ENCODE measurements around the gene TRIM63. TPM values are rescaled to one million over a fixed set of nuclear protein-coding genes. Genes with fewer than 3 reads are reported as not detected.
"Not testable (repeated sequence)": the region's sequence is repeated elsewhere in the genome, so short reads cannot be mapped to it uniquely, and the experiment has no call there.

Gene TRIM63
- total and polyA plus RNA-seq, 9 donors, result 25.8 to 59.2 (median 41.7) TPM

DNA sequence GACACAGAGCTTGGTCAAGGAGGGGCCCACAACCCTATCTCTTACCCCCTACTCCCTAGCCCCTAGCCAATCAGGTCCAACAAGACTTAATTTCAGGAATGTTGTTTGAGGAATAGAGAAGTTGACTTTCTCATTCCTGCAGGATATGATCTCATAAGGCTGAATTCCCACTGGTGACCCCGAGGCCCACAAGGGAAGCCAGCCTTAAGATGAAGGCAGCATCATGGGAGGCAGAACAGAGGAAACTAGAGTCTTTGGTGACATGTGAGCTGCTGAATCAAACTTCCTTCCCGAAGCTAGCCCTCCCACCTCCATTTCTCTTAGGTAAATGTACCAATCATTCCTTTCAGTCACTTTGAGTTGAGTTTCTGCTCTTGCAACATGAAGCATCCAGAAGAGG is 35.1 kb upstream of the TRIM63 start:
- Histone ChIP-seq H3K4me3 (ENCODE audit: low read length) (no peak overlapping the region), H3K9me3 (replicated peaks; ENCODE audit: control insufficient read depth, low read depth, low read length) (no peaks in the 10 kb centered on the region), H3K36me3 (ENCODE audit: control insufficient read depth, insufficient read depth, low read length) (no peaks in the 10 kb centered on the region), H3K27ac (ENCODE audit: low read length) (no peak overlapping the region), H3K4me1 (ENCODE audit: control insufficient read depth, insufficient read depth, low read length) (no peaks in the 10 kb centered on the region), H3K27me3 (ENCODE audit: control insufficient read depth, insufficient read depth, low read length) (no peaks in the 10 kb centered on the region)
- 39% methylated on average over 2 of the region's 2 CpGs for WGBS (ENCODE audit: insufficient coverage)
- no peak for DNase-seq

- no peak overlapping the region for H3K4me3 ChIP-seq (ENCODE audit: low read length)
- no peak overlapping the region for H3K27ac ChIP-seq (ENCODE audit: low read length)
- H3K36me3 ChIP-seq (ENCODE audit: control insufficient read depth, insufficient read depth, low read length), result no peaks in the 10 kb centered on the region
- no peaks in the 10 kb centered on the region for H3K9me3 ChIP-seq (replicated peaks; ENCODE audit: control insufficient read depth, low read depth, low read length)
- no peak for DNase-seq
- no peaks in the 10 kb centered on the region for H3K4me1 ChIP-seq (ENCODE audit: control insufficient read depth, insufficient read depth, low read length)
- no peaks in the 10 kb centered on the region for H3K27me3 ChIP-seq (ENCODE audit: control insufficient read depth, insufficient read depth, low read length)
- WGBS (ENCODE audit: insufficient coverage), result no CpG with 5 or more reads among the region's 3 CpGs
Measured at GRCh38 chr1:26102119-26102518, 34.7 kb upstream of the TRIM63 start.

- 59% methylated on average over 6 of the region's 10 CpGs for WGBS (ENCODE audit: insufficient coverage)
- not testable (repeated sequence) for H3K27ac ChIP-seq (ENCODE audit: low read length); H3K27me3 ChIP-seq (ENCODE audit: control insufficient read depth, insufficient read depth, low read length); H3K4me1 ChIP-seq (ENCODE audit: control insufficient read depth, insufficient read depth, low read length); H3K9me3 ChIP-seq (replicated peaks; ENCODE audit: control insufficient read depth, low read depth, low read length); H3K4me3 ChIP-seq (ENCODE audit: low read length); H3K36me3 ChIP-seq (ENCODE audit: control insufficient read depth, insufficient read depth, low read length)
- DNase-seq, result peak; percentile 42
Measured at GRCh38 chr1:26100204-26100603, 32.8 kb upstream of the TRIM63 start.

GRCh38 chr1:26099780-26100179 is 32.4 kb upstream of the TRIM63 start:
- no peaks in the 10 kb centered on the region for H3K9me3 ChIP-seq (replicated peaks; ENCODE audit: control insufficient read depth, low read depth, low read length)
- WGBS (ENCODE audit: insufficient coverage), result no CpG with 5 or more reads among the region's 3 CpGs
- H3K4me1 ChIP-seq (ENCODE audit: control insufficient read depth, insufficient read depth, low read length), result peaks cover 5% of the 10 kb centered on the region
- H3K4me3 ChIP-seq (ENCODE audit: low read length), result no peak overlapping the region
- peaks cover 2% of the 10 kb centered on the region for H3K27me3 ChIP-seq (ENCODE audit: control insufficient read depth, insufficient read depth, low read length)
- no peak for DNase-seq
- no peaks in the 10 kb centered on the region for H3K36me3 ChIP-seq (ENCODE audit: control insufficient read depth, insufficient read depth, low read length)
- H3K27ac ChIP-seq (ENCODE audit: low read length), result no peak overlapping the region

DNA sequence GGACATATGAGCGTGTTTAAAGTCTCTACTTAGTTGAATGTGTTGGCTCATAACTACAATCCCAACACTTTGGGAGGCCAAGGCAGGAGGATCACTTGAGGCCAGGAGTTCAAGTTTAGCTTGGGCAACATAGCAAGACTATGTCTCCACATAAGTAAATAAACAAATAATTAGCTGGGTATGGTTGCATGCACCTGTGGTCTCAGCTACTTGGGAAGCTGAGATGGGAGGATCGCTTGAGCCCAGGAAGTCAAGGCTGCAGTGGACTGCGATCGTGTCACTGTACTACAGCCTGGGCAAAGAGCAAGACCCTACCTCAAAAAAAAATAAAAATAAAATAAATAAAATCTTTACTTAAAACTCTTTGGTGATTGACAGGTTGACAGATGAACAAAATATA is 31.2 kb upstream of the TRIM63 start:
- Histone ChIP-seq H3K36me3 (ENCODE audit: control insufficient read depth, insufficient read depth, low read length) (no peaks in the 10 kb centered on the region), H3K27me3 (ENCODE audit: control insufficient read depth, insufficient read depth, low read length) (peaks cover 13% of the 10 kb centered on the region), H3K27ac (ENCODE audit: low read length) (no peak overlapping the region), H3K4me3 (ENCODE audit: low read length) (no peak overlapping the region), H3K9me3 (replicated peaks; ENCODE audit: control insufficient read depth, low read depth, low read length) (no peaks in the 10 kb centered on the region), H3K4me1 (ENCODE audit: control insufficient read depth, insufficient read depth, low read length) (peaks cover 16% of the 10 kb centered on the region)
- no peak for DNase-seq
- WGBS (ENCODE audit: insufficient coverage), result no CpG with 5 or more reads among the region's 4 CpGs

GRCh38 chr1:26097696-26098095 is 30.3 kb upstream of the TRIM63 start:
- no peak overlapping the region for H3K27ac ChIP-seq (ENCODE audit: low read length)
- no peaks in the 10 kb centered on the region for H3K36me3 ChIP-seq (ENCODE audit: control insufficient read depth, insufficient read depth, low read length)
- DNase-seq, result no peak
- H3K4me3 ChIP-seq (ENCODE audit: low read length), result no peak overlapping the region
- peaks cover 13% of the 10 kb centered on the region for H3K27me3 ChIP-seq (ENCODE audit: control insufficient read depth, insufficient read depth, low read length)
- H3K4me1 ChIP-seq (ENCODE audit: control insufficient read depth, insufficient read depth, low read length), result peaks cover 16% of the 10 kb centered on the region
- H3K9me3 ChIP-seq (replicated peaks; ENCODE audit: control insufficient read depth, low read depth, low read length), result no peaks in the 10 kb centered on the region

- Histone ChIP-seq H3K9me3 (replicated peaks; ENCODE audit: control insufficient read depth, low read depth, low read length) (no peaks in the 10 kb centered on the region), H3K36me3 (ENCODE audit: control insufficient read depth, insufficient read depth, low read length) (no peaks in the 10 kb centered on the region), H3K27ac (ENCODE audit: low read length) (no peak overlapping the region), H3K4me3 (ENCODE audit: low read length) (no peak overlapping the region), H3K27me3 (ENCODE audit: control insufficient read depth, insufficient read depth, low read length) (peaks cover 19% of the 10 kb centered on the region), H3K4me1 (ENCODE audit: control insufficient read depth, insufficient read depth, low read length) (peaks cover 16% of the 10 kb centered on the region)
- DNase-seq, result no peak
- no CpG with 5 or more reads among the region's 2 CpGs for WGBS (ENCODE audit: insufficient coverage)
Measured at GRCh38 chr1:26096471-26096870, 29.0 kb upstream of the TRIM63 start.

GRCh38 chr1:26094677-26095383 is 27.4 kb upstream of the TRIM63 start:
- DNase-seq, result peak; percentile 40
- H3K4me1 ChIP-seq (ENCODE audit: control insufficient read depth, insufficient read depth, low read length), result peaks cover 16% of the 10 kb centered on the region
- peak overlapping the region; percentile 78 for H3K27ac ChIP-seq (ENCODE audit: low read length)
- 4% methylated on average over 11 of the region's 17 CpGs for WGBS (ENCODE audit: insufficient coverage)
- H3K27me3 ChIP-seq (ENCODE audit: control insufficient read depth, insufficient read depth, low read length), result peaks cover 19% of the 10 kb centered on the region
- no peak overlapping the region for H3K4me3 ChIP-seq (ENCODE audit: low read length)
- no peaks in the 10 kb centered on the region for H3K9me3 ChIP-seq (replicated peaks; ENCODE audit: control insufficient read depth, low read depth, low read length)
- no peaks in the 10 kb centered on the region for H3K36me3 ChIP-seq (ENCODE audit: control insufficient read depth, insufficient read depth, low read length)

GRCh38 chr1:26094076-26094669 is 26.7 kb upstream of the TRIM63 start:
- peaks cover 16% of the 10 kb centered on the region for H3K4me1 ChIP-seq (ENCODE audit: control insufficient read depth, insufficient read depth, low read length)
- WGBS (ENCODE audit: insufficient coverage), result no CpG with 5 or more reads among the region's 11 CpGs
- H3K4me3 ChIP-seq (ENCODE audit: low read length), result no peak overlapping the region
- no peaks in the 10 kb centered on the region for H3K36me3 ChIP-seq (ENCODE audit: control insufficient read depth, insufficient read depth, low read length)
- peaks cover 19% of the 10 kb centered on the region for H3K27me3 ChIP-seq (ENCODE audit: control insufficient read depth, insufficient read depth, low read length)
- peak overlapping the region; percentile 78 for H3K27ac ChIP-seq (ENCODE audit: low read length)
- DNase-seq, result peak; percentile 65
- H3K9me3 ChIP-seq (replicated peaks; ENCODE audit: control insufficient read depth, low read depth, low read length), result no peaks in the 10 kb centered on the region

DNA sequence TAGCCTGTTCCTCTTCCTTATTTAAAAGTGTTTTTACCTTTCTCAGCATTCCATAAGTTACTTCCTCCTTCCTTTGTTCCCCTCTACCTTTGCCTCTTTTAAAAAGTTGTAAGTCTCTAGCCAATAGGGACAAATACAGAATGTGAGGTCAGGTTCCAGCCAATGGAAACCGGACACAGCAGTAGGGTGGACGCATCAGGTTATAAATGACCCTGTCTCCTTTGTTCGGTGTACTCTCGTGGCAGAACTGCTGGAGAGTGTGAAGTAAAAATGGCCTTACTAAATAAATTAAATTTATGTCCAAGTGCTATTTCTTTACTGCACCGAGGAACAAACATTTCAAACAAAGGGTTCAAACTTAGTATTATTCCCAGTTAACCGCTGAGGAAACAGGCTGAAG is 26.1 kb upstream of the TRIM63 start:
- not testable (repeated sequence) for DNase-seq; H3K36me3 ChIP-seq (ENCODE audit: control insufficient read depth, insufficient read depth, low read length); H3K9me3 ChIP-seq (replicated peaks; ENCODE audit: control insufficient read depth, low read depth, low read length); H3K4me3 ChIP-seq (ENCODE audit: low read length)
- H3K4me1 ChIP-seq (ENCODE audit: control insufficient read depth, insufficient read depth, low read length), result peaks cover 16% of the 10 kb centered on the region
- H3K27ac ChIP-seq (ENCODE audit: low read length), result peak overlapping the region; percentile 56
- WGBS (ENCODE audit: insufficient coverage), result 80% methylated on average over 1 of the region's 6 CpGs
- H3K27me3 ChIP-seq (ENCODE audit: control insufficient read depth, insufficient read depth, low read length), result peaks cover 19% of the 10 kb centered on the region
